Hypothalamus (tissue), 51 donors: ENCODE data around the gene PCDHAC1.
"Not testable (repeated sequence)": the region's sequence is repeated elsewhere in the genome, so short reads cannot be mapped to it uniquely, and the experiment has no call there.

Experiments used
- DNase-seq, 51 donors: peaks; one replicate each; lab custom pipeline; 2025; lab: John Stamatoyannopoulos, UW

PCDHAC1 gene

GRCh38 chr5:140925806-140926442, at the start of gene PCDHAC1:
TSS of gene PCDHAC1 (plus strand) at chr5:140926299. CDS start at chr5:140926893, 594 bp downstream.
- peak in 7 of 51 donors; percentile 19 to 57 (median 38) for DNase-seq

- not testable (repeated sequence) for DNase-seq
These were observed 49.4 kb upstream of the PCDHAC1 start for GRCh38 chr5:140876541-140877261.

- DNase-seq = no peak
These were observed 48.9 kb upstream of the PCDHAC1 start for GRCh38 chr5:140877262-140877581.

GRCh38 chr5:140881889-140882590, 44.1 kb upstream of the PCDHAC1 start, which contains the start of gene PCDHA13:
TSS of gene PCDHA13 (plus strand) at chr5:140882124. CDS start at chr5:140882269, 145 bp downstream.
- DNase-seq = peak in 4 of 51 donors; percentile 7 to 17 (median 11)

- peak in 2 of 51 donors; percentile 1 to 7 for DNase-seq
These were observed 43.6 kb upstream of the PCDHAC1 start for GRCh38 chr5:140882591-140882899.

GRCh38 chr5:140883373-140883772, 42.7 kb upstream of the PCDHAC1 start:
- no peak for DNase-seq

- no peak for DNase-seq
These were observed 42.0 kb upstream of the PCDHAC1 start for GRCh38 chr5:140883927-140884697.

GRCh38 chr5:140916325-140916724, 9.8 kb upstream of the PCDHAC1 start:
- DNase-seq = no peak

- DNase-seq = no peak
These were observed 2.5 kb upstream of the PCDHAC1 start for GRCh38 chr5:140923601-140924000.

GRCh38 chr5:140926443-140927227, 536 bp downstream of the PCDHAC1 start:
- peak; percentile 15 to 89 (median 64) for DNase-seq

GRCh38 chr5:140927228-140927573, 1.1 kb downstream of the PCDHAC1 start:
- DNase-seq = peak in 4 of 51 donors; percentile 1 to 19 (median 16)

GRCh38 chr5:140934964-140935606, 9.0 kb downstream of the PCDHAC1 start:
- DNase-seq = no peak

- DNase-seq = no peak
These were observed 20.5 kb downstream of the PCDHAC1 start for GRCh38 chr5:140946578-140946977.

GRCh38 chr5:140951636-140952035, 25.5 kb downstream of the PCDHAC1 start:
- DNase-seq = no peak

GRCh38 chr5:140953234-140953633, 27.1 kb downstream of the PCDHAC1 start:
- no peak for DNase-seq

GRCh38 chr5:140962190-140962589, 36.1 kb downstream of the PCDHAC1 start:
- no peak for DNase-seq

GRCh38 chr5:140964356-140964755, 38.3 kb downstream of the PCDHAC1 start:
- DNase-seq = no peak

- peak in 15 of 51 donors; percentile 6 to 84 (median 55) for DNase-seq
These were observed 39.8 kb downstream of the PCDHAC1 start for GRCh38 chr5:140965905-140966292.
